NCI-H1694 treated with DMSO at 0.1 percent for 48 hours (cell line): ENCODE results near the gene MVB12B.
A peak's percentile ranks its signal among the peaks of the same experiment; 100 is the strongest.

Source experiments
- DNase-seq: peaks from one replicate; lab custom pipeline; 2025; lab: John Stamatoyannopoulos, UW

MVB12B gene

GRCh38 chr9:126429190-126429589 is 102.6 kb downstream of the MVB12B start:
- no peak for DNase-seq

GRCh38 chr9:126430124-126430523 is 103.5 kb downstream of the MVB12B start:
- DNase-seq = no peak

- no peak for DNase-seq
Measured at GRCh38 chr9:126431077-126431742, 104.6 kb downstream of the MVB12B start.

GRCh38 chr9:126432659-126433058 is 106.0 kb downstream of the MVB12B start:
- DNase-seq = no peak

- no peak for DNase-seq
Measured at GRCh38 chr9:126435105-126435504, 108.5 kb downstream of the MVB12B start.

GRCh38 chr9:126435626-126436025 is 109.0 kb downstream of the MVB12B start:
- DNase-seq = no peak

GRCh38 chr9:126436545-126437267 is 110.1 kb downstream of the MVB12B start:
- no peak for DNase-seq

- no peak for DNase-seq
Measured at GRCh38 chr9:126437268-126437666, 110.6 kb downstream of the MVB12B start.

- no peak for DNase-seq
Measured at GRCh38 chr9:126437701-126438100, 111.1 kb downstream of the MVB12B start.

GRCh38 chr9:126438741-126439401 is 112.2 kb downstream of the MVB12B start:
- DNase-seq = no peak

GRCh38 chr9:126439402-126439765 is 112.8 kb downstream of the MVB12B start:
- no peak for DNase-seq

GRCh38 chr9:126439883-126440653 is 113.4 kb downstream of the MVB12B start:
- no peak for DNase-seq

- peak; percentile 74 for DNase-seq
Measured at GRCh38 chr9:126440940-126441339, 114.3 kb downstream of the MVB12B start.

GRCh38 chr9:126442636-126443035 is 116.0 kb downstream of the MVB12B start:
- DNase-seq = no peak

GRCh38 chr9:126443144-126443543 is 116.5 kb downstream of the MVB12B start:
- no peak for DNase-seq

- no peak for DNase-seq
Measured at GRCh38 chr9:126448136-126448535, 121.5 kb downstream of the MVB12B start.

- DNase-seq = no peak
Measured at GRCh38 chr9:126448865-126449577, 122.4 kb downstream of the MVB12B start.

- no peak for DNase-seq
Measured at GRCh38 chr9:126449725-126450667, 123.4 kb downstream of the MVB12B start.

- no peak for DNase-seq
Measured at GRCh38 chr9:126450668-126451205, 124.1 kb downstream of the MVB12B start.

GRCh38 chr9:126451316-126451885 is 124.8 kb downstream of the MVB12B start:
- DNase-seq = no peak
